GM21381 (cell line): Measurements from ENCODE around the gene GRIP2.

ENCODE experiments used
- ATAC-seq: cut with Tn5 transposase; IDR thresholded peaks from one replicate; pipeline ENCODE4 v1.9.1; 2021; ENCODE audit warnings: mild to moderate bottlenecking, moderate library complexity; ENCODE audit not compliant: unreplicated experiment

The GRIP2 gene

GRCh38 chr3:14508505-14508819, 31.7 kb downstream of the GRIP2 start:
- ATAC-seq: no peak

- no peak for ATAC-seq
Measured at GRCh38 chr3:14507757-14508504, 32.2 kb downstream of the GRIP2 start.

GRCh38 chr3:14507305-14507741, 32.8 kb downstream of the GRIP2 start:
- ATAC-seq: no peak

- no peak for ATAC-seq
Measured at GRCh38 chr3:14506626-14507304, 33.4 kb downstream of the GRIP2 start.

GRCh38 chr3:14505803-14506500, 34.2 kb downstream of the GRIP2 start:
- no peak for ATAC-seq

DNA sequence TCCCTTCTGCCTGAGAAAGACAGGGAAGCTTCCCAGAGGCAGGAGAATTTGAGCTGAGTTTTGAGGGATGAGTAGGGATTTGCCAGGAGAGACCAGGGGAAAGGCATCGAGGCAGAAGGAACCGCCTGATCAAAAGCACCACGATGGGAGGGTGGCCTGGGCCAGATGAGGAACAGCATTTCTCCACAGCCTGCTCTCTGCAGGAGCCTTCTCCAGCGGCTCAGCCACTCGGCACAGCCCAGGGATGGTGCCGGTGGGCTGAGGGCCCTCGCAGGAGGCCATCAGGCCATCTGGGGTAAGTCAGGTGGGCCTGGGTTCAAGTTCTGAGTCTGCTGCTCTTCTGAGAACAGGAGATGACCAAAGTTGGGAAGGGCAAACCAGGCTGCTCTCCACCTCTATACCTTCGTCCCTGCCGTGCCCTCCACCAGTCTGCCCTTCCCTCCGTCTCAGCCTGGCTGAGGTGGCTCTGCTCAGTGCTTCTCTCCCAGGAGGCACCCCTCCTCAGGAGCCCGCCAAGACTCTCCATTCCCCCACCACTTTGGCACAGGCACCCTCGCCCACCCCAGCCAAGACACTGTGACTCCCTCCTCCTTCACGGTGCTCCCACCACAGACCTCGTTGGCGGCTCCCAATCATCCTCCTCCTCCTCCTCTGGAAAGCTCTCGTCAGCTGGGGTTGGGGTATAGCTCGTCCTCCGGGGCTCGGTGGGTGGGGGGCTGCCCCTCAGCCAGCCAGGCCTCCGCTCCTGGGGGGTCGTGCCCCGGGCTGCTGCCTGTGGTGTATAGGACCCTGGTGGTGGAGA, 34.9 kb downstream of the GRIP2 start:
- no peak for ATAC-seq

- no peak for ATAC-seq
Measured at GRCh38 chr3:14503706-14504065, 36.5 kb downstream of the GRIP2 start.

GRCh38 chr3:14503033-14503705, 37.0 kb downstream of the GRIP2 start:
- no peak for ATAC-seq

GRCh38 chr3:14502472-14502871, 37.7 kb downstream of the GRIP2 start:
- ATAC-seq: no peak

GRCh38 chr3:14497321-14497720, 42.8 kb downstream of the GRIP2 start:
- ATAC-seq: no peak

GRCh38 chr3:14496351-14496750, 43.8 kb downstream of the GRIP2 start:
- ATAC-seq: no peak

GRCh38 chr3:14494973-14495300, 45.2 kb downstream of the GRIP2 start:
- ATAC-seq: no peak

GRCh38 chr3:14494279-14494972, 45.7 kb downstream of the GRIP2 start:
- ATAC-seq: no peak

GRCh38 chr3:14492948-14493881, 46.9 kb downstream of the GRIP2 start:
- ATAC-seq: no peak

DNA sequence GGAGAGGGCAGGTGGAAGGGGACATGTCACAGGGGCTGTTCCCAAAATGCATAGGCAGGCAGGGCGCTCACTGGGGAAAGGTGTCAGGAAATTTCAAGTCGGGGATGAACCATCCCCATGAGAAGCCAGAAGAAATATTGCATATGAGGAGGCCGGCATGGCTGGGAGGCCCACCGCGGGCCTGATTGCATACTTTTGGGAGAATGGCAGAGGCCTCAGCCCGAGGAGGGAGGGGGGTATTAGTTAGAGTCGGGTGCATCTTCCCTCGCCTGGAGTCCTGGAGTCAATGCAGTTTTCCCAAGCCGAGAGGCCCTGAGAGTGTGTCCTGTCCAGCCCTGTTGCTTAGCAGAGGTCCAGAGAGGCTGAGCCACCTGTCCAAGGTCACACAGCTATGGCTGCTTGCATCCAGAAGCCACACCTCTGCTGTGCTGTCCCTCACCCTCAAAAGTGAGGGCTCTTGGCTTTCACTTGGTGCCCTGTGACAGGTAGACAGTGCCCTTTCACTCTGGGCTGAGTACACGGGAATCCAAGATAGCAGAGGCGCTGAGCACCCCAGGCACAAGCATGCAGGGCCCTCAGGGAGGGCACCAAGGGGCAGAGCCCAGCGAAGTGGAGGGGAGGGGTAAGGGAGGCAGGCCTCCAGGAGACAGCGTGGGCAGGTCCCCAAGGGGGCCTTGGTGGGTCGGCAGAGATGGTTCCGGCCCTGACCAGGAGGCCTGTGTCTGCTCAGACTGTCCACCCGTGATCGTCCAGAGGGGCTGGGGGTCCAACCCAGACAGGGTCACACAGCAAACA, 48.5 kb downstream of the GRIP2 start:
- ATAC-seq: no peak

DNA sequence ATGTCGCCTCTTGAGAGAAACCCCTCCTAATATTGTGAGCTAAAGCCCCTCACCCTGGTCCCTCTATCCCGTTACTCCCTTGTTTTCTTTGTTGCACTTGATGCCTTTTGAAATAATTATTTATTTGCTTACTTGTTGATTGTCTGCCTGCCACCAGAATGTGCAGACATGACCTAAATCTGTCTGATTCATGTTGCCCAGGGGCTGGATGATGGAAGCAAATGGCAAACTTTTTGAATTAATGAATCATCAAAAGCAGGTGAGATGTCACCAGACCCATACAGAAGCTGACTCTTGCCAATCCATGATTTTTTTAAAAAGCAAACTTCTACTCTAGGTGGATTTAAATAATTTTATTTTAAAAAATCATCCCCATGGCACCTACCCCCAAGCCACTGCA, 49.3 kb downstream of the GRIP2 start:
- no peak for ATAC-seq

DNA sequence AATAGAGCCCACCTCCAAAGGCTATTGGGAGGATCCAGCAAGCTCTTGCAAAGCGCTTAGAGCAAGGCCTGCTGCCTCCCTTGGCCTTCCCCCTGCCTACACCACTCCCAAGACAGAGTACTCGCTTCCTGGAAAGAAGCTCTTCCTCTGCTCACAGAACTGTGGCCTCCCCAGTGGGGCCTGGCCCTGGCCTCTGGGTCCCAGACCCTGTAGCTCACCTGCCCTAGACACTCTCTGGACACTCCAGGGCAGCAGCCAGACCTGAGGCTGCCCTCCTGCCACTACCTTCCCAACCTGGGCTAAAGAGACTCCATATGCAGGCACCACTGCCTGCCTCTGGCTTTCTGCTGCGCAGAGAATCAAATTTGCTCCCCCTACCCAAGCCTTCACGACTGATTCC, 49.9 kb downstream of the GRIP2 start:
- ATAC-seq: no peak

GRCh38 chr3:14489641-14490040, 50.5 kb downstream of the GRIP2 start:
- ATAC-seq: no peak
